Bronchial epithelial cell (primary cell): ENCODE measurements around the gene PRSS8. TPM values are rescaled to one million over a fixed set of nuclear protein-coding genes. Genes with fewer than 3 reads are reported as not detected.

ENCODE experiments used
- DNase-seq: peaks from one replicate; pipeline ENCODE4 v3.0.0-alpha.2; 2010; ENCODE audit warnings: low read depth
- FAIRE-seq: peaks from 2 replicates; lab custom pipeline; 2011; peaks lifted over from hg19 to GRCh38; lab: Jason Lieb, UNC
- H3K27me3 ChIP-seq: 2 replicates; pipeline ENCODE4 v1.5.1; 2011; ENCODE audit warnings: low read length; ENCODE audit not compliant: control insufficient read depth, insufficient read depth
- H3K36me3 ChIP-seq: 2 replicates; pipeline ENCODE4 v1.5.1; 2011; ENCODE audit warnings: low read length; ENCODE audit not compliant: control insufficient read depth, insufficient read depth
- H3K4me3 ChIP-seq: 2 replicates; pipeline ENCODE4 v1.5.1; 2011; ENCODE audit warnings: mild to moderate bottlenecking, low read depth, low read length, control low read depth
- CTCF ChIP-seq: IDR thresholded peaks from 2 replicates; pipeline ENCODE4 v1.5.1; 2011; ENCODE audit warnings: mild to moderate bottlenecking, moderate library complexity, low read length, control low read depth, inconsistent platforms; ENCODE audit not compliant: insufficient read depth, severe bottlenecking
- total RNA-seq: library from RNA; depleted of rRNA; stranded (reverse); fragments of >200 nt; gene quantifications from 2 replicates; pipeline ENCODE4 v1.2.1, GENCODE V29; 2014

Gene PRSS8
- total RNA-seq, 1 donor from 2014 or later, result 15.0 TPM

DNA sequence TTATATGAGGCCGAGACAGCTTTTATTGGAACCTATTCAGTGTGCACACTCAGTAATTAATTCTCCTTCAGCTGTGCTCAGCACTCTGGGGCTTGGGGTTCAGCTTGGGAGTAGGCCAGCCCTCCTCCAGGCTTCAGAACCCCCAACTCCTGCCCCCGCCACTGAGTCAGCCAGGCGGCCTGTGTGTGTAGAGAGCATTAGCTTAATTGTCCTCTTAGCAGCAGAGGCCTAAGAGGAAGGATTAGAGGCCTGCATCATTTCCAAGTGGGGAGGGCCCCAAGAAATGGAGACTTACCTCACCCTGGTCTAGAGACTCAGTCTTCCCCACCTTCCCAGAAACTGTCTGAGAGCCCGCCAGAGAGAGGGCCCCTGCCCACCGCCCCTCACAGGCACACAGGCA, 47.6 kb downstream of the PRSS8 start:
- FAIRE-seq (no peak), DNase-seq (no peak)
- no peaks in the 10 kb centered on the region for H3K27me3 ChIP-seq
- no peak overlapping the region for H3K4me3 ChIP-seq
- peaks cover 7% of the 10 kb centered on the region for H3K36me3 ChIP-seq
- no peak for TF ChIP-seq CTCF

DNA sequence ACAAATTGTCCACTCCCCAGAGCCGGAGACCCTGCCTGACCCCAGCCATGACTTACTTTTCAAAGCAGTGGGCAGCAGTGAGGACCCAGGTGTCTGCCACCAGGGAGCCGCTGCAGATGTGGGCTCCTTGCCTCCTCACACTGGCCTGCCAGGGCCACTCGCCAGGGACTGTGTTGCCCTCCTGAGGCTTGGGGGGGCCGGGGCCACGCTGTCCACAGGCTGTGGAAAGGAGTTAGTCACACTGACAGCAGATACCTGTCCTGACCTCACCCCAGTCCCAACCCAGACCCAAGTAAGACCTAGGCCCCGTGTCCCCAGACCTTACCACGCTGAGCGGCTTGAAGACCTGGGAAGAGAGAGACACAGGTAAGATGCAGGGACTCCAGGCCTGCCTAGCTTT, 48.0 kb downstream of the PRSS8 start:
- DNase-seq (no peak), FAIRE-seq (no peak)
- Histone ChIP-seq H3K36me3 (peaks cover 9% of the 10 kb centered on the region), H3K4me3 (no peak overlapping the region), H3K27me3 (no peaks in the 10 kb centered on the region)
- TF ChIP-seq CTCF, result no peak

DNA sequence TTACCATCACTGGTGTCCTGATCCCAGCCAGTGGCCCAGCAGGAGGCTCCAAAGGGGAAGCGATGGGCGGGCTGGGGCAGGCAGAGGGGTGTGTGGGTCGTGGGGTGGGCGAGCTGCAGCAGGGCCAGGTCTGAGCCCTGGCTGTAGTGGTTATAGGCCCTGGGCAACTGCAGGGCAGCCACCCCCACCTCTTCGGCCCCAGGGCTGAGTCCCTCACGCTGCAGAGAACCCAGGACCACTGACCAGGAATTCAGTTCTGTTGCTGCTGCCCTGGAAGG, 49.0 kb downstream of the PRSS8 start:
- H3K36me3 ChIP-seq, result peaks cover 10% of the 10 kb centered on the region
- no peak for DNase-seq
- FAIRE-seq, result no peak
- H3K4me3 ChIP-seq, result no peak overlapping the region
- no peaks in the 10 kb centered on the region for H3K27me3 ChIP-seq
- TF ChIP-seq CTCF, result no peak

DNA sequence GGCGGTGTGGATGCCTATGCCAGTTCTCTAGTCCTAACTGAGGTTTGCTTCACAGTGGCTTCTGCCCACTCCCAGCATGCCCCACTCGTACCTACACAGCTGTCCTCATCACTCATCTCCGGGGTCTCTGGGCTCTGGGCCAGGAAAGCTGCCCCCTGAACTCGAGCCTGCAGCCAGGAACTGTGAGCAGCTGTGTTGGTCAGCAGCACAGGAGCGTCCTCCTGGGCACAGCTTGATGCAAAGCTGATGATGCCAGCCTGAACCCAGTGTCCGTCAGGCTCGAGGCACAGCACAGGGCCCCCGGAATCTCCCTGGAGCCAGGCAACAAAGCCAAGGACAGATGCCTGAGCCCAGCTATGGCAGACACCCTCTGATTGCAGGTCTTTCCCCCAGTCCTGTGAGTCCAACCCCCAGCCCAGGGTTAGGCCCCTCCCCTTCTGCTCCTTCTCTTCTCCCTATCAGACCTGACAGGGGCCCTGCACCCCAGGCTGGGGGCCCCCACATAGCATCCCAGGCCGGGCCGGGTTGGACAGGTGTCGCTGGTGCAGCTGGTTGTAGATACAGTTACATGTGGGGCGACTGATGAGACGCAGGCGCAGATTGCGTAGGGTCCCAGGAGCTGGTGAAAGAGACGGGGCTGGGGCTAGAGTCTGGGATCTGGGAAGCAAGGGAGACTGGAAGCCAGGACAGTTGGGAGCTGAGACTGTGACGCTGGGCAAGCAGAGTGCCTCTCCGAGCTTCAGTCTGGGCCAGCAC, 49.5 kb downstream of the PRSS8 start:
- FAIRE-seq (no peak), DNase-seq (no peak)
- Histone ChIP-seq H3K27me3 (no peaks in the 10 kb centered on the region), H3K4me3 (no peak overlapping the region), H3K36me3 (peaks cover 11% of the 10 kb centered on the region)
- TF ChIP-seq CTCF, result no peak

- DNase-seq (no peak), FAIRE-seq (no peak)
- Histone ChIP-seq H3K4me3 (no peak overlapping the region), H3K27me3 (no peaks in the 10 kb centered on the region), H3K36me3 (peaks cover 13% of the 10 kb centered on the region)
- no peak for TF ChIP-seq CTCF
Observed at GRCh38 chr16:31085411-31085810, 50.1 kb downstream of the PRSS8 start.
